Subcutaneous abdominal adipose tissue (tissue), 5 donors: ENCODE measurements around the gene LINGO4.
A peak's percentile ranks its signal among the peaks of the same experiment; 100 is the strongest.
"Not testable (repeated sequence)": the region's sequence is repeated elsewhere in the genome, so short reads cannot be mapped to it uniquely, and the experiment has no call there.

Source experiments
- H3K27ac ChIP-seq: one replicate; pipeline ENCODE4 v1.7.0; 2013; ENCODE audit warnings: low read depth, mild to moderate bottlenecking, inconsistent platforms, low read length, moderate library complexity
- H3K27me3 ChIP-seq, 5 donors: one replicate each; pipeline ENCODE4 v1.7.0; 2013; ENCODE audit warnings: low read length in 5 of 5, inconsistent platforms in 1 of 5; ENCODE audit not compliant: control insufficient read depth in 5 of 5, insufficient read depth in 4 of 5
- H3K36me3 ChIP-seq, 5 donors: one replicate each; pipeline ENCODE4 v1.7.0; 2013; ENCODE audit warnings: low read length in 5 of 5; ENCODE audit not compliant: control insufficient read depth in 5 of 5, insufficient read depth in 5 of 5
- H3K4me1 ChIP-seq, 5 donors: one replicate each; pipeline ENCODE4 v1.7.0; 2013; ENCODE audit warnings: low read length in 5 of 5, mild to moderate bottlenecking in 3 of 5, moderate library complexity in 1 of 5; ENCODE audit not compliant: control insufficient read depth in 5 of 5, insufficient read depth in 5 of 5
- H3K4me3 ChIP-seq, 5 donors: one replicate each; pipeline ENCODE4 v1.7.0; 2013; ENCODE audit warnings: low read length in 5 of 5, low read depth in 1 of 5
- H3K9ac ChIP-seq, 5 donors: one replicate each; pipeline ENCODE4 v1.7.0; 2013; ENCODE audit warnings: low read length in 5 of 5, mild to moderate bottlenecking in 4 of 5, moderate library complexity in 3 of 5
- H3K9me3 ChIP-seq, 5 donors: one replicate each; pipeline ENCODE4 v1.7.0; 2013; ENCODE audit warnings: low read length in 5 of 5; ENCODE audit not compliant: control insufficient read depth in 5 of 5
- donor health status: healthy.
- donor health status: healthy.
- donor health status: healthy.
- donor health status: healthy.
- donor health status: healthy.

The LINGO4 gene

DNA sequence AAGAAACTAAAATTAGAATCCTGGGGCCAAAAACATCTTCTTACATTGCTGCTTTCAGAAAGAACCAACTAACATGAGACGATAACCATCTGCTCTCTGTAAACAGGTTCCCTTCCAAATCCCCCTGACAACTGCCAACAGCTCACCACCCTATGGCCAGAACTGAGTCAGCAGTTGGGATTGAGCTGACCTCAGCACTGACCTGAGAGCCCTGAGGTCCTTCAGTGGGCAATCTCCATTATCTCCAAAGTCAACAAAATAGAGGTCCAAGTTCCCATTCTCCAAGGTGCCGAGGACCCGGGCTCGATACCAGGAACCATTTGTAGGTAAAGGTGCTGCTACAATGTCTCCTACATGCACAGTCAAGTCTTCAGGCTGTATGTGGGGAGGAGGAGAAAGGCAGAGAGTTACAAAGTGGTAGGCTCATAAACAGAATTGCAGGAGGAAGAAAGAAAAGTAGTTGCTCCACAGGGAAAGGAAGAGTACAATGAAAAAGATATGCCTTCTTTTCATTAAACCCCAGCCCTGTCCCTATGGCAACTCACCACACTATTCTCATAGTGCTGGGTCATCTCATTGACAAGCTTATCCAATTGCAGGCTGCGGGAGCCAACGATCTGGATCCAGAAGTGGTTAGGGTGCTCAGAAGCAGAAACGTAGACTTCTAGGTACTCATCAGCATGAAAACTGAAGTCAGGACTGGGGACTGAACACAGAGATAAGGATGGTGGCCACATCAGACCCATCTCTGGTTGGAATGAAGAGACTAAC, 29.1 kb downstream of the LINGO4 start:
- Histone ChIP-seq H3K27ac (no peak overlapping the region), H3K4me3 (no peak overlapping the region), H3K9ac (no peak overlapping the region), H3K9me3 (no peaks in the 10 kb centered on the region), H3K4me1 (no peaks in the 10 kb centered on the region), H3K36me3 (peaks cover 31 to 49% (median 33%) of the 10 kb centered on the region in 5 donors), H3K27me3 (no peaks in the 10 kb centered on the region)

DNA sequence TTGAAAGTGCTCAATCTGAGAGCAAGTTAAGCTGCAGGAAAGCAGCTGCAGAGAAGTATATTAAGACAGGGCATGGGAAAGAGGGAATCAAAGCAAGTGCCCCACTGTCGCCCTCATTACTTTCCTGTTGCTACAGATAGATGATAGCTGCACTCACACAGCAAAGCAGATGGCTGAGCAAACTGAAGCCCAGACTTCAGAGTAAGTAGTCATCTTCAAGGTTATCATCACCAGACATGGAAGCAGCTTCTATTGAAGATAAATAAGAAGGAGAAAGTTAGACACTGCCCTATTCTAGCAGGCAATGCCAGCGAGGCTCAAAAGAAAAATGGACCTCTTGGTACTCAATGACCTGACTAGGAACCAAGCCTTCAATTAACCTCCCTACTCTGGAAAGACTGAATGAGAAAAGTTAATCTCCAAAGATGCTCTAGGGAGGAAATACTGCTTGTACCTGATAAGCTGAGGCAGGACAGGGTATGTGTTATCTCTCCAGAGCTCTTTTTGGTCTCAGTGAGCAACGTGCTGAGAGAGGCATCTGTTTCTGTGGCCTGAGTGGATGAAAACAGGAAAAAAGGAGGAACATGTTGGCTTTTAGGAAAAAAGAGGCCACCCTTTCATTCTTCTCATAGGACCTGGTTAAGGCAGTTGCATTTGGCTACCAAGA, 30.8 kb downstream of the LINGO4 start:
- Histone ChIP-seq H3K9me3 (no peaks in the 10 kb centered on the region), H3K27ac (no peak overlapping the region), H3K4me3 (no peak overlapping the region), H3K4me1 (no peaks in the 10 kb centered on the region), H3K27me3 (no peaks in the 10 kb centered on the region), H3K9ac (no peak overlapping the region), H3K36me3 (peaks cover 27 to 49% (median 33%) of the 10 kb centered on the region in 5 donors)

DNA sequence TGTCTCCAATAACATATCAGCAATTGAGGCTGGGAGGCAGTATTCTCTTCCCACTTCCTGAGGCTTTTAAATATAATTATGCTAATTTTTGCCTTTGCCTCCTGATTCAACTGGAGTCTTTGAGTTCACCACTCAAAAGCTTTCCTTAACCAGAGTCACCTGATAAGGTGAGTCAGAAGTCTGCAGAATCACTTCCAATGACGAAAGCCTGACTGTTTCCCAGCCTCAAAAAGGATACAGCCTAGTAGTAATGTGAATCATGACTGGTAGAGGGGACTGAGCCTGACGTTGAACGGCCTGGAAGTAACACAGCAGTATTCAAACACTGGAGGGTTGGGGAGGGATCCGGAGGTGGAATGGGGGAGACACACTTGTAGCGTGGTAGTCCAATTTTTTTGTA, 31.5 kb downstream of the LINGO4 start:
- Histone ChIP-seq H3K9me3 (no peaks in the 10 kb centered on the region), H3K27ac (no peak overlapping the region), H3K4me3 (no peak overlapping the region), H3K27me3 (no peaks in the 10 kb centered on the region), H3K9ac (no peak overlapping the region), H3K36me3 (peaks cover 21 to 44% (median 32%) of the 10 kb centered on the region in 5 donors), H3K4me1 (no peaks in the 10 kb centered on the region)

DNA sequence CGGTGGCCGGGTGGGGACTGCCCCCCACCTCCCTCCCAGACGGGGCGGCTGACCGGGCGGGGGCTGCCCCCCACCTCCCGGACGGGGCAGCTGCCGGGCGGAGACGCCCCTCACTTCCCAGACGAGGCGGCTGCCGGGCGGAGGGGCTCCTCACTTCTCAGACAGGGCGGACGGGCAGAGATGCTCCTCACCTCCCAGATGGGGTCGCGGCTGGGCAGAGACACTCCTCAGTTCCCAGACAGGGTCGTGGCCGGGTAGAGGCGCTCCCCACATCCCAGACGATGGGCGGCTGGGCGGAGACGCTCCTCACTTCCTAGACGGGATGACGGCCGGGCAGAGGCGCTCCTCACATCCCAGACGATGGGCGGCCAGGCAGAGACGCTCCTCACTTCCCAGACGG, 35.9 kb downstream of the LINGO4 start:
- H3K9ac ChIP-seq, H3K27ac ChIP-seq, H3K9me3 ChIP-seq, H3K4me1 ChIP-seq, H3K4me3 ChIP-seq, H3K27me3 ChIP-seq: not testable (repeated sequence)
- H3K36me3 ChIP-seq = peaks cover 3 to 10% (median 7%) of the 10 kb centered on the region in 5 donors

- not testable (repeated sequence) for H3K27me3 ChIP-seq, H3K4me3 ChIP-seq, H3K27ac ChIP-seq, H3K9me3 ChIP-seq, H3K36me3 ChIP-seq, H3K9ac ChIP-seq
- H3K4me1 ChIP-seq = peaks cover 2 to 16% (median 8%) of the 10 kb centered on the region in 5 donors
Measured at GRCh38 chr1:151768351-151769066, 36.7 kb downstream of the LINGO4 start.

DNA sequence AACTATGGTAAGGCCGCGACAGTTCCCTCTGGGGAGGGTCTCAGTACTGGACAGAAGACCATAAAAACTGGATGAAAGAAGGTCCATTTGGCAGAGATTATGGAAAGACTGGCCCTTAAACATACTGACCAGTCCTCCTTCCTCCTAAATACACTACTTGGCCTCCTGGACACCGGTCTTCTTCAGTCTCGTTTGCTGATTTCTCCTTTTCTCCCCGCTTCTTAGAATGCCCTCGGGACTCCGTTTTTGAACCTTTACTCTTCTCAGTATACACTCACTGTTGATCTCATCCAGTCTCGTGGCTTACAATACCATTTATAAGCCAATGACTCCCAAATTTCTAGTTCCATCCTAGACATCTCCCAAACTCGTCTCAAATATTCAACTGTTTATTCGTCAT, 41.2 kb downstream of the LINGO4 start:
- Histone ChIP-seq H3K27ac (peak overlapping the region; percentile 83), H3K9ac (peak overlapping the region; percentile 71 to 92 (median 87)), H3K4me3 (peak overlapping the region; percentile 79 to 93 (median 83)), H3K27me3 (no peaks in the 10 kb centered on the region), H3K36me3 (peaks cover 11 to 29% (median 25%) of the 10 kb centered on the region in 5 donors), H3K4me1 (peaks cover 2 to 21% (median 15%) of the 10 kb centered on the region in 5 donors), H3K9me3 (no peaks in the 10 kb centered on the region)

GRCh38 chr1:151762941-151763921, 42.0 kb downstream of the LINGO4 start, which contains the start of gene MRPL9:
Gene MRPL9, minus strand, starts transcription at chr1:151763496. Its CDS starts 17 bp downstream, at chr1:151763479.
- Histone ChIP-seq H3K9ac (peak within 1 kb of the TSS; percentile 71 to 92 (median 87)), H3K36me3 (peaks cover 11 to 36% (median 30%) of the 10 kb centered on the region in 5 donors), H3K4me3 (peak within 1 kb of the TSS; percentile 79 to 93 (median 83)), H3K9me3 (no peaks in the 10 kb centered on the region), H3K27ac (peak within 1 kb of the TSS; percentile 83), H3K27me3 (no peaks in the 10 kb centered on the region), H3K4me1 (peaks cover 2 to 18% (median 15%) of the 10 kb centered on the region in 5 donors)

DNA sequence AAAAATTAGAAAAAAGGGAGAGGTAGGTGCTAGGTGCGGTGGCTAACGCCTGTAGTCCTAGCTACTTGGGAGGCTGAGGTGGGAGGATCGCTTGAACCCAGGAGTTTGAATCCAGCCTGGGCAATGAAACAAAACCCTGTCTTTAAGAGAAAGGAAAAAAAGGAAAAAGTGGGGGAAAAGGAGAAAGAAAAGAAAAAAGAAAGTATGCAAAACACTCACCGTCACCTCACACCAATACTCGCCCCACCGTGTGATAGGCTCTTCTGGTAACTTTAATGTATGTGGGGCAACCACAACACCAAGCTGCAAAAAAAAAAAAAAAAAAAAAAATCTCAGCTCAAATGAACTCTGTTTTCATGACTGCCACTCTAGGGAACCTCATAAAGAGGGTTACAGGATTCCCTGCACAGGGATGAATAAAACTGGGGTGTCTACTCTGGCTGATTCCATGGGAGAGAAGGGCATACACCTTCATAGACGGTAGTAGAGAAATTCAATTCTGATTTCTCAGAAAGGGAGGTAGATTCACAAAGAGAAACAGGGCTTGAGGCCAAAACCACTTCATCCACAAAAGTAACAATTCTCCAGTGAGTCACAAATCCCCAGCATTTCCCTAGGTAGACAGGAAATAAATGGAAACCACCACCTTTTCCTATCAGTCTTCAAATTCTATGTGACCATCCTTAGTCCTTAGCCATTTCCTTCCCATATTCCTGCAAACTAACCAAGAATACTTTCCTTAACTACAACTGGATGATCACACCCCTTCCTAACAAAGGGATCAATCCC, 44.4 kb downstream of the LINGO4 start:
- H3K9ac ChIP-seq = no peak overlapping the region
- H3K36me3 ChIP-seq = peaks cover 11 to 52% (median 40%) of the 10 kb centered on the region in 5 donors
- no peak overlapping the region for H3K4me3 ChIP-seq
- H3K27ac ChIP-seq = no peak overlapping the region
- H3K9me3 ChIP-seq = no peaks in the 10 kb centered on the region
- H3K4me1 ChIP-seq = peaks cover 0 to 15% (median 14%) of the 10 kb centered on the region in 5 donors
- no peaks in the 10 kb centered on the region for H3K27me3 ChIP-seq

DNA sequence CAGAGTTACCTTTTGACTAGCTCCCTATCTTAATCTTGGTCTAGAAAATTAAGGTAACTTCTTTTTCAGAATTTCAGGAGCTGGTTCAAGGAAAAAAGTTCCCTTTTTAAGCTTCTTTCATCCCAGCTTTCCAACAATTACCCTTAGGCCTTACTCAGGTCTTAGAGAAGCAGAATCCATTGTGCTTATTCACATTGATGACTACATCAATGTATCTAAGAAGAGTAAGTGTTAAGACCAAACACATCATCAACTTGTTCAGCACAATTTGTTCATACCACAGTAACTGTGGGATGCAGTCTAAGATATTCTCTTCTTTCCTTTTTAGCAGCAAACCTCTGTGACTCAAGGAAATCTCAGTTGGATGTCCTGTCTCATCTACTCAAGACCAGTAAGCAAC, 46.0 kb downstream of the LINGO4 start:
- Histone ChIP-seq H3K9ac (no peak overlapping the region), H3K4me3 (no peak overlapping the region), H3K36me3 (peaks cover 11 to 52% (median 40%) of the 10 kb centered on the region in 5 donors), H3K27ac (no peak overlapping the region), H3K4me1 (peaks cover 0 to 14% (median 12%) of the 10 kb centered on the region in 5 donors), H3K9me3 (no peaks in the 10 kb centered on the region), H3K27me3 (no peaks in the 10 kb centered on the region)
